Activated CD8-positive, alpha-beta T cell treated with anti-CD3 and anti-CD28 coated beads for 36 hours (primary cell): Measurements from ENCODE around the gene KCNMB3. TPM values are rescaled to one million over a fixed set of nuclear protein-coding genes. Genes with fewer than 3 reads are reported as not detected.
"Not testable (repeated sequence)": the region's sequence is repeated elsewhere in the genome, so short reads cannot be mapped to it uniquely, and the experiment has no call there.

Experiments
- ATAC-seq: fragments of 200-7000 bp; cut with Tn5 transposase; one replicate; pipeline ENCODE4 v1.10.0; 2021; ENCODE audit warnings: mild to moderate bottlenecking, moderate library complexity
- CTCF ChIA-PET: fragments of 350-600 bp; sonication (Branson Sonifier 250); formaldehyde crosslinking; loops from one replicate; lab custom pipeline; 2021; ENCODE audit warnings: antibody characterized with exemption; lab: Charles Lee
- POLR2A ChIA-PET: fragments of 350-600 bp; sonication (Branson Sonifier 250); formaldehyde crosslinking; loops from one replicate; lab custom pipeline; 2021; ENCODE audit warnings: antibody characterized with exemption; lab: Charles Lee
- DNase-seq: peaks from one replicate; pipeline ENCODE4 v3.0.0-alpha.2; 2020
- H3K27ac Mint-ChIP-seq: one replicate; pipeline ENCODE4 v1.8.0; 2021; ENCODE audit warnings: mild to moderate bottlenecking, mixed read lengths
- H3K27me3 Mint-ChIP-seq: one replicate; pipeline ENCODE4 v1.8.0; 2021; ENCODE audit warnings: mixed read lengths
- H3K36me3 Mint-ChIP-seq: one replicate; pipeline ENCODE4 v1.8.0; 2021; ENCODE audit warnings: low read depth, mixed read lengths
- H3K4me1 Mint-ChIP-seq: one replicate; pipeline ENCODE4 v1.8.0; 2021; ENCODE audit warnings: low read depth, mixed read lengths
- H3K4me3 Mint-ChIP-seq: one replicate; pipeline ENCODE4 v1.8.0; 2021; ENCODE audit warnings: mild to moderate bottlenecking, moderate library complexity, mixed read lengths
- H3K9me3 Mint-ChIP-seq: one replicate; pipeline ENCODE4 v1.8.0; 2021; ENCODE audit warnings: mixed read lengths
- CTCF ChIP-seq: fragments of 200-600 bp; IDR thresholded peaks from one replicate; pipeline ENCODE4 v1.8.0; 2022; ENCODE audit warnings: antibody characterized with exemption, mild to moderate bottlenecking
- intact Hi-C: fragments of 100-400 bp; cut with micrococcal nuclease; formaldehyde crosslinking; loops from one replicate; pipeline ENCODE4 v1.10.0; 2022
- total RNA-seq, 2 experiments: library from RNA; stranded (reverse); gene quantifications; one replicate each; pipeline ENCODE4 v1.2.3, GENCODE V29; 2021

KCNMB3 gene
- total RNA-seq, 2 experiments from 2014 or later, result 0.34 TPM

GRCh38 chr3:179265092-179265491 lies 14.2 kb upstream of the KCNMB3 start:
- Mint-ChIP-seq H3K27me3 (peaks cover 3% of the 10 kb centered on the region), H3K9me3 (peaks cover 4% of the 10 kb centered on the region), H3K27ac (no peak overlapping the region), H3K4me1 (peaks cover 9% of the 10 kb centered on the region), H3K4me3 (no peak overlapping the region), H3K36me3 (no peaks in the 10 kb centered on the region)
- ChIA-PET POLR2A (no interaction called here), CTCF (no interaction called here)
- ATAC-seq (no peak), DNase-seq (no peak)
- intact Hi-C loops, result no loop called here
- no peak for TF ChIP-seq CTCF

- Mint-ChIP-seq H3K36me3 (no peaks in the 10 kb centered on the region), H3K27ac (no peak overlapping the region), H3K4me3 (no peak overlapping the region), H3K4me1 (peaks cover 15% of the 10 kb centered on the region), H3K27me3 (peaks cover 3% of the 10 kb centered on the region), H3K9me3 (peaks cover 9% of the 10 kb centered on the region)
- ChIA-PET CTCF (no interaction called here), POLR2A (no interaction called here)
- ATAC-seq, result no peak
- TF ChIP-seq CTCF, result no peak
- intact Hi-C loops, result no loop called here
- no peak for DNase-seq
Measured at GRCh38 chr3:179264449-179264848, 13.5 kb upstream of the KCNMB3 start.

- no peak for TF ChIP-seq CTCF
- no peak for DNase-seq
- CTCF ChIA-PET, result interaction anchor here (1.3 kb wide), 1 partner anchor 52 kb away, joined by 3 read pairs; no protein-coding TSS in a partner anchor
- POLR2A ChIA-PET, result no interaction called here
- no peak for ATAC-seq
- H3K9me3 Mint-ChIP-seq, result peaks cover 9% of the 10 kb centered on the region
- H3K36me3 Mint-ChIP-seq, result no peaks in the 10 kb centered on the region
- no peak overlapping the region for H3K4me3 Mint-ChIP-seq
- peaks cover 3% of the 10 kb centered on the region for H3K27me3 Mint-ChIP-seq
- H3K4me1 Mint-ChIP-seq, result peaks cover 15% of the 10 kb centered on the region
- no peak overlapping the region for H3K27ac Mint-ChIP-seq
- intact Hi-C loops, result no loop called here
Measured at GRCh38 chr3:179263134-179263533, 12.2 kb upstream of the KCNMB3 start.

GRCh38 chr3:179260949-179261765 lies 10.2 kb upstream of the KCNMB3 start:
- intact Hi-C loops, result no loop called here
- ChIA-PET CTCF (no interaction called here), POLR2A (interaction anchor here (1.0 kb wide), 1 partner anchor 112 kb away, joined by 3 read pairs; no protein-coding TSS in a partner anchor)
- Mint-ChIP-seq H3K27me3 (peaks cover 3% of the 10 kb centered on the region), H3K9me3 (peaks cover 9% of the 10 kb centered on the region), H3K4me1 (peaks cover 15% of the 10 kb centered on the region), H3K27ac (no peak overlapping the region), H3K36me3 (no peaks in the 10 kb centered on the region), H3K4me3 (peak overlapping the region; percentile 76)
- TF ChIP-seq CTCF, result no peak
- ATAC-seq, result peak; percentile 98
- peak; percentile 69 for DNase-seq

GRCh38 chr3:179259959-179260756 lies 9.2 kb upstream of the KCNMB3 start:
- DNase-seq, H3K36me3 Mint-ChIP-seq, H3K27ac Mint-ChIP-seq, CTCF ChIA-PET, H3K27me3 Mint-ChIP-seq, intact Hi-C loops, POLR2A ChIA-PET: not testable (repeated sequence)
- Mint-ChIP-seq H3K4me3 (peak overlapping the region; percentile 19), H3K9me3 (peaks cover 11% of the 10 kb centered on the region), H3K4me1 (peaks cover 15% of the 10 kb centered on the region)
- peak; percentile 21 for ATAC-seq
